K562 (cell line): ENCODE measurements around the gene CFAP97D2. TPM values are rescaled to one million over a fixed set of nuclear protein-coding genes. Genes with fewer than 3 reads are reported as not detected.

Experiments
- ATAC-seq: fragments of 200-7000 bp; cut with Tn5 transposase; 3 replicates; pipeline ENCODE4 v1.9.1; 2020; ENCODE audit warnings: moderate library complexity
- BruUV-seq: library from RNA; stranded (reverse); fragments of 400-500 nt; replicated peaks from 2 replicates; lab custom pipeline; 2021; lab: Mats Ljungman, UMichigan
- CTCF ChIA-PET: fragments of 300-600 bp; formaldehyde crosslinking; extraction: SDS; loops from one replicate; lab custom pipeline; 2021; ENCODE audit warnings: low intra/inter-chr PET ratio; lab: Yijun Ruan, JAX
- POLR2A ChIA-PET: fragments of 300-600, 350-650 bp; sonication (Branson Sonifier 250); formaldehyde crosslinking; extraction: SDS; loops from one replicate; lab custom pipeline; 2021; ENCODE audit warnings: antibody characterized with exemption, inconsistent platforms; lab: Yijun Ruan, JAX
- DNase-seq, 4 experiments: peaks; one replicate each; pipeline versions ENCODE4 v3.0.0 to v3.0.0-alpha.2; 2011 to 2018; ENCODE audit warnings: low spot score in 3 of 4, mixed read lengths in 3 of 4; ENCODE audit errors: extremely low read depth in 1 of 4
- FAIRE-seq: peaks from 2 replicates; lab custom pipeline; 2011; peaks lifted over from hg19 to GRCh38; lab: Jason Lieb, UNC
- H2AFZ ChIP-seq: 2 replicates; pipeline ENCODE4 v1.6.0; 2011; ENCODE audit warnings: low read depth, low read length, control low read depth, inconsistent platforms
- H3K27ac ChIP-seq: fragments of 200-600 bp; 3 replicates; pipeline ENCODE4 v1.8.0; 2011; ENCODE audit warnings: low read depth, mild to moderate bottlenecking, control low read depth, inconsistent platforms, low read length, moderate library complexity, mixed read lengths; ENCODE audit errors: extremely low read depth
- H3K27me3 ChIP-seq, 2 experiments: fragments of 300-600 bp in 1 of 2; 2 replicates in 1 of 2; 3 replicates in 1 of 2; pipeline versions ENCODE4 v1.6.0 to v1.8.0; 2011; ENCODE audit warnings: inconsistent platforms in 2 of 2, low read length in 2 of 2, mild to moderate bottlenecking in 1 of 2, mixed read lengths in 1 of 2, moderate library complexity in 1 of 2; ENCODE audit not compliant: control insufficient read depth in 2 of 2, insufficient read depth in 2 of 2
- H3K36me3 ChIP-seq: fragments of 300-600 bp; 3 replicates; pipeline ENCODE4 v1.8.0; 2011; ENCODE audit warnings: mild to moderate bottlenecking, low read length, inconsistent platforms; ENCODE audit not compliant: control insufficient read depth, insufficient read depth
- H3K4me1 ChIP-seq, 2 experiments: fragments of 200-600 bp in 1 of 2; replicated peaks in 1 of 2; 2 replicates in 1 of 2; 3 replicates in 1 of 2; pipeline versions ENCODE4 v1.5.1 to v1.8.0; 2011; ENCODE audit warnings: inconsistent platforms in 2 of 2, low read length in 2 of 2, mild to moderate bottlenecking in 1 of 2, mixed read lengths in 1 of 2, moderate library complexity in 1 of 2; ENCODE audit not compliant: control insufficient read depth in 2 of 2, insufficient read depth in 2 of 2
- H3K4me2 ChIP-seq: 2 replicates; pipeline ENCODE4 v1.6.1; 2011; ENCODE audit warnings: low read length, control low read depth, inconsistent platforms, mixed read lengths; ENCODE audit not compliant: insufficient read depth
- H3K4me3 ChIP-seq: fragments of 200-600 bp; sonication (generic), shearing (Covaris generic); 2 replicates; pipeline ENCODE4 v1.5.1; 2016; ENCODE audit warnings: control low read depth, inconsistent platforms
- H3K79me2 ChIP-seq: fragments of 200-600 bp; 3 replicates; pipeline ENCODE4 v1.8.0; 2011; ENCODE audit warnings: low read length, inconsistent platforms; ENCODE audit not compliant: control insufficient read depth, insufficient read depth
- H3K9ac ChIP-seq, 2 experiments: 2 replicates each; pipeline versions ENCODE4 v1.6.0 to v1.6.1; 2011; ENCODE audit warnings: low read depth in 2 of 2, low read length in 2 of 2, control low read depth in 1 of 2, inconsistent platforms in 1 of 2, mild to moderate bottlenecking in 1 of 2, mixed read lengths in 1 of 2; ENCODE audit not compliant: insufficient read depth in 1 of 2
- H3K9me1 ChIP-seq: one replicate; pipeline ENCODE4 v1.6.0; 2011; ENCODE audit warnings: inconsistent platforms, mild to moderate bottlenecking, low read length, moderate library complexity; ENCODE audit not compliant: control insufficient read depth, insufficient read depth
- H3K9me3 ChIP-seq: replicated peaks from 2 replicates; pipeline ENCODE4 v1.5.1; 2011; ENCODE audit warnings: low read depth, low read length, inconsistent platforms; ENCODE audit not compliant: control insufficient read depth, insufficient read depth
- H4K20me1 ChIP-seq: replicated peaks from 2 replicates; pipeline ENCODE4 v1.6.1; 2011; ENCODE audit warnings: low read length, inconsistent platforms, mixed read lengths; ENCODE audit not compliant: control insufficient read depth, insufficient read depth
- ARID1B ChIP-seq: fragments of 450-650 bp; IDR thresholded peaks from 2 replicates; pipeline ENCODE4 v1.6.1; 2016; ENCODE audit warnings: antibody characterized with exemption, mild to moderate bottlenecking, inconsistent platforms
- BHLHE40 ChIP-seq: IDR thresholded peaks from 2 replicates; pipeline ENCODE4 v1.6.1; 2011; ENCODE audit warnings: low read length, improper control_type of control experiment
- E2F3 ChIP-seq: fragments of 250-450 bp; sonication (Bioruptor Pico); IDR thresholded peaks from 2 replicates; pipeline ENCODE4 v1.4.0; 2020; ENCODE audit warnings: mild to moderate bottlenecking
- KAT8 ChIP-seq: fragments of 450-650 bp; IDR thresholded peaks from 2 replicates; pipeline ENCODE4 v1.6.1; 2016; ENCODE audit warnings: low read depth, mild to moderate bottlenecking
- MAFK ChIP-seq: IDR thresholded peaks from 2 replicates; pipeline ENCODE4 v1.6.1; 2011; ENCODE audit warnings: low read length, improper control_type of control experiment
- MAZ ChIP-seq, 2 experiments: fragments of 450-650 bp in 1 of 2; sonication (generic) in 1 of 2; formaldehyde crosslinking; IDR thresholded peaks in 1 of 2; conservative IDR thresholded peaks in 1 of 2; 2 replicates each; pipeline versions ENCODE4 v1.4.0 to v1.5.0; 2020; ENCODE audit warnings: mild to moderate bottlenecking in 1 of 2, missing genetic modification reagents in 1 of 2
- MLX ChIP-seq, 2 experiments: fragments of 450-650 bp in 1 of 2; sonication (generic) in 1 of 2; formaldehyde crosslinking; conservative IDR thresholded peaks; 2 replicates each; pipeline versions ENCODE4 v1.4.0 to v1.8.1; 2020 to 2022; ENCODE audit warnings: mild to moderate bottlenecking in 1 of 2, missing genetic modification reagents in 1 of 2
- NCOA1 ChIP-seq: fragments of 450-650 bp; IDR thresholded peaks from 2 replicates; pipeline ENCODE4 v1.6.1; 2016; ENCODE audit warnings: low read depth
- POLR2AphosphoS5 ChIP-seq: IDR thresholded peaks from 2 replicates; pipeline ENCODE4 v1.6.1; 2011; ENCODE audit warnings: mild to moderate bottlenecking, low read depth, low read length, moderate library complexity; ENCODE audit not compliant: control insufficient read depth, insufficient read depth
- ZNF274 ChIP-seq: IDR thresholded peaks from 2 replicates; pipeline ENCODE4 v1.6.1; 2011; ENCODE audit warnings: low read depth, mild to moderate bottlenecking, low read length, moderate library complexity, borderline replicate concordance
- WGBS: fragments of 100-300 bp; shearing (Covaris generic); methylation state at CpG from one replicate; pipeline ENCODE4 v1.1.6; 2016; ENCODE audit warnings: low coverage, mixed read lengths; ENCODE audit not compliant: insufficient coverage; ENCODE audit errors: missing lambda C conversion rate; 5-methylcytosine and 5-hydroxymethylcytosine counted together
- in situ Hi-C: fragments of 300-500 bp; cut with MboI; formaldehyde crosslinking; loops from 4 replicates; pipeline ENCODE4 v1.15.0; 2018; ENCODE audit warnings: inconsistent platforms, mixed read lengths
- intact Hi-C: fragments of 100-400 bp; cut with micrococcal nuclease; formaldehyde crosslinking; loops from 2 replicates; pipeline ENCODE4 v1.14.2; 2022
- polyA plus RNA-seq, 8 experiments: library from polyadenylated mRNA; depleted of rRNA in 4 of 8; stranded (reverse) in 5 of 8; unstranded in 3 of 8; fragments of >200 nt; fragmentation: Nextera tagmentation in 2 of 8; fragmentation: Illumina TruSeq in 1 of 8; extraction: Ambion mirVana in 2 of 8; extraction: Trizol in 1 of 8; gene quantifications; 2 replicates each; pipeline versions ENCODE4 v1.2.1 to v1.2.3, GENCODE V29; 2011 to 2014; ENCODE audit warnings: inconsistent platforms in 1 of 8, missing spikeins in 1 of 8
- total RNA-seq, 7 experiments: library from RNA; depleted of rRNA in 6 of 7; stranded (reverse); fragments of >200 nt in 6 of 7; fragmentation: Illumina TruSeq in 2 of 7; extraction: Trizol in 2 of 7; gene quantifications; 2 replicates each; pipeline versions ENCODE4 v1.2.1 to v1.2.3, GENCODE V29; 2011 to 2021; ENCODE audit warnings: low replicate concordance in 1 of 7
- TF ChIP-seq, protein P1 (sequence below), 3 experiments: IDR thresholded peaks in 2 of 3; conservative IDR thresholded peaks in 1 of 3; 2 replicates each; pipeline ENCODE4 v1.5.1; 2011 to 2012; ENCODE audit warnings: low read length in 3 of 3, mild to moderate bottlenecking in 3 of 3, control low read depth in 2 of 3, improper control_type of control experiment in 1 of 3, inconsistent platforms in 1 of 3, low read depth in 1 of 3, mixed read lengths in 1 of 3, moderate library complexity in 1 of 3; ENCODE audit not compliant: insufficient read depth in 2 of 3

The CFAP97D2 gene
- total and polyA plus RNA-seq, 9 of the 15 experiments (the other 6 are each of a cell fraction or from before 2014, with no cell fraction given) = not detected

DNA sequence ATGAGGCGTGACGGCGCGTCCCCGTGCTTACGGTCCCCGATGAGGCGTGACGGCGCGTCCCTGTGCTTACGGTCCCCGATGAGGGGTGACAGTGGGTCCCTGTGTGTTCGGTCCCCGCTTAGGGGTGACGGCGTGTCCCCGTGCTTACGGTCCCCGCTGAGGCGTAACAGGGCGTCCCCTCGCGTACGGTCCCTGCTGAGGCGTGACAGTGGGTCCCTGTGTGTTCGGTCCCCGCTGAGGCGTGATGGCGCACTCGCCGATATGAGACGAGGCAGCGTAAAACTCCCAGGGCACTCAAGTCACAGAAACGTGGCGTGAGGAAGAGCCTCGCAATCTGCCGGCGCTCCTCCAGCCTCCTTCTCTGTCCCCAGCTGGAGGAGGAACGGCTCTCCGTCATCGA, 20.9 kb downstream of the CFAP97D2 start:
- Histone ChIP-seq H3K27ac (no peak overlapping the region), H3K4me2 (no peak overlapping the region), H3K4me3 (no peak overlapping the region), H4K20me1 (no peaks in the 10 kb centered on the region), H3K4me1 (peaks cover 0 to 6% of the 10 kb centered on the region in 2 experiments; a peak in 2 of 5 replicates), H3K9me3 (no peaks in the 10 kb centered on the region), H3K79me2 (no peaks in the 10 kb centered on the region), H3K27me3 (no peaks in the 10 kb centered on the region), H3K9me1 (no peaks in the 10 kb centered on the region), H3K36me3 (no peaks in the 10 kb centered on the region), H3K9ac (no peak overlapping the region), H2AFZ (no peak overlapping the region)
- in situ Hi-C loops (no loop called here), intact Hi-C loops (no loop called here)
- no peak for FAIRE-seq
- no peak for DNase-seq
- no TSS peak for BruUV-seq
- no peak for TF ChIP-seq POLR2AphosphoS5
- no peak for TF ChIP-seq KAT8
- TF ChIP-seq MAZ (CRISPR knock-in tag; conservative IDR thresholded peaks at IDR 0.05 in 1 of 2, IDR thresholded peaks at IDR 0.05 in 1 of 2) = no peak
- no peak for TF ChIP-seq MAFK
- TF ChIP-seq NCOA1 = no peak
- no peak for TF ChIP-seq E2F3 (CRISPR knock-in tag)
- no peak for TF ChIP-seq BHLHE40
- TF ChIP-seq, protein P1, sequence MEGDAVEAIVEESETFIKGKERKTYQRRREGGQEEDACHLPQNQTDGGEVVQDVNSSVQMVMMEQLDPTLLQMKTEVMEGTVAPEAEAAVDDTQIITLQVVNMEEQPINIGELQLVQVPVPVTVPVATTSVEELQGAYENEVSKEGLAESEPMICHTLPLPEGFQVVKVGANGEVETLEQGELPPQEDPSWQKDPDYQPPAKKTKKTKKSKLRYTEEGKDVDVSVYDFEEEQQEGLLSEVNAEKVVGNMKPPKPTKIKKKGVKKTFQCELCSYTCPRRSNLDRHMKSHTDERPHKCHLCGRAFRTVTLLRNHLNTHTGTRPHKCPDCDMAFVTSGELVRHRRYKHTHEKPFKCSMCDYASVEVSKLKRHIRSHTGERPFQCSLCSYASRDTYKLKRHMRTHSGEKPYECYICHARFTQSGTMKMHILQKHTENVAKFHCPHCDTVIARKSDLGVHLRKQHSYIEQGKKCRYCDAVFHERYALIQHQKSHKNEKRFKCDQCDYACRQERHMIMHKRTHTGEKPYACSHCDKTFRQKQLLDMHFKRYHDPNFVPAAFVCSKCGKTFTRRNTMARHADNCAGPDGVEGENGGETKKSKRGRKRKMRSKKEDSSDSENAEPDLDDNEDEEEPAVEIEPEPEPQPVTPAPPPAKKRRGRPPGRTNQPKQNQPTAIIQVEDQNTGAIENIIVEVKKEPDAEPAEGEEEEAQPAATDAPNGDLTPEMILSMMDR (IDR thresholded peaks at IDR 0.05 in 2 of 3, conservative IDR thresholded peaks at IDR 0.05 in 1 of 3; ENCODE audit: insufficient read depth in 2 of 3, low read depth in 1 of 3, low read length in 3 of 3) = no peak
- no peak for TF ChIP-seq MLX (CRISPR knock-in tag; conservative IDR thresholded peaks at IDR 0.05)
- TF ChIP-seq ZNF274 = no peak
- TF ChIP-seq ARID1B = no peak
- POLR2A ChIA-PET = no interaction called here
- WGBS = no CpG with 5 or more reads among the region's 42 CpGs
- CTCF ChIA-PET = no interaction called here
- ATAC-seq = no peak
